ENCODE measurements around the gene CEP85L.

CEP85L gene

GRCh38 chr6:118618676-118619377 lies 32.6 kb downstream of the CEP85L start:
- DNase-seq = peak; percentile 20

- DNase-seq = no peak
Observed at GRCh38 chr6:118617417-118617816, 34.0 kb downstream of the CEP85L start.

- no peak for DNase-seq
Observed at GRCh38 chr6:118611334-118611733, 40.1 kb downstream of the CEP85L start.

DNA sequence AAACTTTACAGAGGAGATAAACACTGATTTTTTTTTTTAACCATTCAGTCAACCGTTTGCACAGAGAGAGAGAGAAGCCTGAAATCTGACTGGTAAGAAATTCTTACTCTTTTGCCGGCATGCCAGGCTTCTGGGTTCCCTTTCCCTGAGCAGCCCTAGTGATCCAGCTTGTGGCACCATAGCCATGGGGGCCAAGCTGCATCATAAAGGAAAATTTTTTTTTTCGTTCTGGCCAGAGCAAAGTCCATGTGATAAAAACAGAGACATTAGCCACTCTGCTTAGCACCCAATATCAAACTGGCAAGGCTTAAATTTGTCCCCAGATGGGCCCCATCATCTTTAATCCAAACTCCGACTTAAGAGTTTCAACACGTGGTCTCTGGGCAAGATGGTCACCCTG lies 44.5 kb downstream of the CEP85L start:
- no peak for DNase-seq

DNA sequence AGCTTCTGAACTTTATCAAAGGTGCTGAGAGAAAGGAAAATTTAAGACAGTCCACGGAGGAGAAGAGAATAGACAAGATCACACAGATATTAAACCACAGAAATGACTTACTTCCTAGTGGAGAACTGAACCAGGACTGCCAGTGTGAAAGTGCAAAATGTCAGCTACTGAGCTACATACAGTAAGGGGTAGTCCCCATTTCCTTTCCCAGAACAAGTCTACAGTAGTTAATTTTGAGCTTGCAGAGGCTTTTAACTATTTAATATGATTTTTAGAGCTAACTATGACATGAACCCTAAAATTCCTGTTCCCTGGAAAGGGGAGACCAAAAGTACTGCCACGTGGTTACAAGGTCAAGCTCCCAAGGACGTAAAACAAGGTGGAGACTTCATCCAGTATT lies 45.1 kb downstream of the CEP85L start:
- no peak for DNase-seq

GRCh38 chr6:118603372-118603771 lies 48.0 kb downstream of the CEP85L start:
- DNase-seq = no peak

GRCh38 chr6:118602300-118602699 lies 49.1 kb downstream of the CEP85L start:
- no peak for DNase-seq

DNA sequence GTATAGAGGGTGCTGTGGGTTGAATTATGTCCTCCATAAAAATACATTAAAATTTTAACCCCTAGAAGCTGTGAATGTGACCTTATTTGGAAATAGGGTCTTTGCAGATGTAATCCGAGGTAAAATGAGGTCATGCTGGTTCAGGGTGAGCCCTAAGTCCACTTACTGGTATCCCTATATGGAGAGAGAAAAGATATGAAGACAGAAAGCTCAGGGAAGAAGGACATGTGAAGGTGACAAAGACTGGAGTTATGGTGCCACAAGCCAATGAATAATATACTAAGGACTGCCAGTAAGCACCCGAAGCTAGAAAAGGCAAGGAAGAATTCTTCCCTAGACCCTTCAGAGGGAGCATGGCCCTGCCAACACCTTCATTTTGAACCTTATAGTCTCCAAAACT lies 53.1 kb downstream of the CEP85L start:
- DNase-seq = no peak

DNA sequence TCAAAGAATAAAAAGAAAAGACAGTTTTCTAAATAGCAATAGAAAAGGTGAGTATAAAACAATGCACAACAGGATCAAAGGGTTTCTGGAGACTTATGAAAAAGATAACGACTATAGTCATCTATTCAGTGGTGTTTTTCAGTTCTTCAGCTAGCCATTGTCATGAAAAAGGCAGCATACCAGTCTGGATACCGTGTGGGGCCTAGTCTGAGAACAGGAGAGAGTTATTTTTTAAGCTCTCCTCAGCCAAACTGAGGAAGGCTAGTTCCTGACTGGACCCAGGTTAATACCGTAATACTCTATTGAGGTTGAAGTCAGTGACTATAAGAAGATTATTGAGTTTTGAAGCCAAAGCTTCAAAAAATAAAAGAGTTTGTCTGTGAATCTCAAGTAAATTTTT lies 53.8 kb downstream of the CEP85L start:
- no peak for DNase-seq

DNA sequence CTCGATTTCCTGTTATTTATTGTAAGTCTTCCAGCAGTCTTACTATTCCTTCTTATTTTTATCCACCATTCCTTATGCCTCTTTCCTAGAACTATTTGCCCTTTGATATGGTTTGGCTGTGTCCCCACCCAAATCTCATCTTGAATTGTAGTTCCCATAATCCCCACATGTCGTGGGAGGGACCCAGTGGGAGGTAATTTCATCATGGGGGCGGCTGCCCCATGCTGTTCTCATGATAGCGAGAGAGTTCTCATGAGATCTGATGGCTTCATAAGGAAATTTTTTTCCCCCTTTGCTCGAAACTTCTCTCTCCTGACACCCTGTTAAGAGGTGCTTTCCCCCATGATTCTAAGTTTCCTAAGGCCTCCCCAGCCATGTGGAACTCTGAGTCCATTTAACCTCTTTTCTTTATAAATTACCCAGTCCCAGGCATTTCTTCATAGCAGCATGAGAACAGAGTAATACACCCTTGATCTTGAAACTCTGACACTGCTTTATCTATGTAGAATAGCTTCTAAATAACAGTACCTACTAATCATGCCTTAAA lies 54.5 kb downstream of the CEP85L start:
- DNase-seq = no peak

GRCh38 chr6:118594877-118595276 lies 56.5 kb downstream of the CEP85L start:
- peak; percentile 10 for DNase-seq

- no peak for DNase-seq
Observed at GRCh38 chr6:118591897-118592296, 59.5 kb downstream of the CEP85L start.

GRCh38 chr6:118589649-118590365 lies 61.6 kb downstream of the CEP85L start:
- no peak for DNase-seq

GRCh38 chr6:118589186-118589585 lies 62.2 kb downstream of the CEP85L start:
- no peak for DNase-seq

- no peak for DNase-seq
Observed at GRCh38 chr6:118588626-118589025, 62.8 kb downstream of the CEP85L start.

GRCh38 chr6:118586746-118587485 lies 64.5 kb downstream of the CEP85L start:
- no peak for DNase-seq

DNA sequence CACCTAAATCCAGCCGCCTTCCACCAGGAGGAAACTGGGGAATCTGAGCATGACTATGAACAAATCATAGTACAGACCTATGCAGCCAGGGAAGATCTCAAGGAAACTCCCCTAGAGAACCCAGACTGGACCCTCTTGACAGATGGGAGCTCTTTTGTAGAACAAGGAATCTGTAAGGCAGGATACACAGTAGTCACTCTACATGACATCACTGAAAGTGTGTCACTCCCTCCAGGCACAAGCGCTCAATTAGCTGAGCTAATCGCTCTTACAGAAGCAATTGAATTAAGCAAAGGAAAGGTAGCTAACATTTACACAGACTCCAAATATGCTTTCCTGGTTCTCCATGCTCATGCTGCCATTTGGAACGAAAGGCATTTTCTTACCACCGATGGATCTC lies 66.5 kb downstream of the CEP85L start:
- DNase-seq = no peak

DNA sequence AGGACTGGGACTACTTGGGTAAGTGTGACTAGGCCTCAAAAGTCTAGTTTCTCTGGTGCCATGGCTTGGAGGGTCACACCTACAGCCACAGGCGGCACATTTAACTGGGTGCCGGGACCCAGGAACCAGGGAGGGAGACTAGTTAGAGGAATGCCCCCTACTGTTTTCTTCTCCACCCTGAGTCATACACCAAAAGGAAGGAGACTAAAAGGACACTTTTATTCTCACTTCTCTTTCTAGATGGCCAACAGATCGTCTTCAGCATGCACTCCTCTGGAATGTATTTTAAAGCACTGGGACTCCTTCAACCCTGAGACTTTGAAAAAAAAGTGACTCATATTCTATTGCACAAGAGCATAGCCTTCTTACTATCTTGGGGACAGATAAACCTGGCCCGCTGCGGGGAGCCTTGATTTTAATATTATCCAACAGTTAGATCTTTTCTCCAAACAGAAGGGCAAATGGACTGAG lies 69.9 kb downstream of the CEP85L start:
- DNase-seq = no peak

- peak; percentile 27 for DNase-seq
Observed at GRCh38 chr6:118580585-118581419, 70.6 kb downstream of the CEP85L start.

DNA sequence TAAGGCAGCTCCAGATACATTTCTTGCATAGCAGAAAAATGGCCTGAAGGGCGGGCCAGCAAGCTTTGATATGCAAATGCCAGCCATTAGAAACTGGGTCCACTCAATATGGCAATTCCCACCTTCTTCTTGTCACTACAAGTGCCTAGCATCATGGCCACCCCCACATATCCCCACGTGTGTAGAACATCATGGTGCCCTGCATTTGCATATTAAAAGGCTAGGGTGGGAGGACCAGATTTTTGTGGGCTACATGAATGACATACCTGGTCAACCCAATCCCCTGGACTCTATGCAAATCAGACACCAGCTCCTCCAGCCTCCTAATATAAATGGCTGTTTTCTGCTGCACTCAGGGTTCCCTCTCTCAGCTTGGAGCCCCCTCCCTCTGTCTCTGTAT lies 71.6 kb downstream of the CEP85L start:
- DNase-seq = no peak

DNA sequence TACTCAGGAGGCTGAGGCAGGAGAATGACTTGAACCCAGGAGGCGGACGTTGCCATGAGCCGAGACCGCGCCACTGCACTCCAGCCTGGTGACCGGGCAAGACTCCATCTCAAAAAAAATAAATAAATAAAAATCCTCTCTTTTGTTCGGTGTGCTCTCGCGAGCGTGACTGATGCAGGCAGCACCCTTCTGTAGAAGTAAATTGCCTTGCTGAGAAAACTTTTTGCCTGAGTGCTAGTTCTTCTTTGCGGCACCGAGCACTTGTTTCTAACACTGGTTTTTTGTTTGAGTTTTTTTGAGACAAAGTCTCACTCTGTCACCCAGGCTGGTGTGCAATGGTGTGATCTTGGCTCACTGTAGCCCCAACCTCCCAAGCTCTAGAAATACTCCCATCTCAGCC lies 72.8 kb downstream of the CEP85L start:
- DNase-seq = no peak

GRCh38 chr6:118577972-118578371 lies 73.4 kb downstream of the CEP85L start:
- no peak for DNase-seq

All from GDM1 (cell line).